Thoracic aorta (tissue), 2 donors: Measurements from ENCODE around the gene RAPGEF2. TPM values are rescaled to one million over a fixed set of nuclear protein-coding genes. Genes with fewer than 3 reads are reported as not detected.

ENCODE experiments used
- ATAC-seq: fragments of 150-250 bp; one replicate; pipeline ENCODE4 v1.8.0; 2017; ENCODE audit warnings: low read depth; ENCODE audit not compliant: insufficient number of reproducible peaks, low FRiP score
- DNase-seq: peaks from one replicate; pipeline ENCODE4 v3.0.0-alpha.2; 2020; ENCODE audit warnings: low spot score
- H3K27ac ChIP-seq, 2 donors: fragments of 200-600 bp; sonication (generic); 1 replicate in 1 of 2; 2 replicates in 1 of 2; pipeline ENCODE4 v1.5.1; 2016; ENCODE audit warnings: mild to moderate bottlenecking in 2 of 2, moderate library complexity in 2 of 2
- H3K27me3 ChIP-seq: fragments of 200-600 bp; sonication (generic); replicated peaks from 2 replicates; pipeline ENCODE4 v1.6.0; 2016; ENCODE audit warnings: mild to moderate bottlenecking; ENCODE audit not compliant: insufficient read depth
- H3K36me3 ChIP-seq: fragments of 200-600 bp; sonication (generic); one replicate; pipeline ENCODE4 v1.5.1; 2016
- H3K4me1 ChIP-seq, 2 donors: fragments of 200-600 bp; sonication (generic); 1 replicate in 1 of 2; 2 replicates in 1 of 2; pipeline versions ENCODE4 v1.5.1 to v1.6.0; 2016; ENCODE audit warnings: low read depth in 2 of 2, mild to moderate bottlenecking in 1 of 2; ENCODE audit not compliant: control insufficient read depth in 1 of 2
- H3K4me3 ChIP-seq: fragments of 200-600 bp; sonication (generic); 2 replicates; pipeline ENCODE4 v1.5.1; 2016; ENCODE audit warnings: mild to moderate bottlenecking
- H3K9me3 ChIP-seq: fragments of 200-600 bp; sonication (generic); 2 replicates; pipeline ENCODE4 v1.5.1; 2016
- CTCF ChIP-seq: fragments of 200-600 bp; sonication (generic); IDR thresholded peaks from one replicate; pipeline ENCODE4 v1.5.1; 2019; ENCODE audit warnings: antibody characterized with exemption
- total RNA-seq, 2 donors: library from RNA; depleted of rRNA; stranded (reverse); fragments of >200 nt; gene quantifications; one replicate each; pipeline versions ENCODE4 v1.1.0 to v1.2.3, GENCODE V29; 2016

RAPGEF2 gene
- total RNA-seq, 2 donors from 2014 or later, result 63.0 to 63.6 TPM

- H3K4me1 ChIP-seq, result peaks cover 26 to 52% of the 10 kb centered on the region in 2 donors
- no peaks in the 10 kb centered on the region for H3K27me3 ChIP-seq
- H3K9me3 ChIP-seq, result no peaks in the 10 kb centered on the region
- TF ChIP-seq CTCF, result no peak
- H3K4me3 ChIP-seq, result peak overlapping the region; percentile 81
- H3K27ac ChIP-seq, result peak overlapping the region in 1 of 2 donors; percentile 71
- ATAC-seq (peak; percentile 13), DNase-seq (peak; percentile 25)
- no peaks in the 10 kb centered on the region for H3K36me3 ChIP-seq
Measured at GRCh38 chr4:159105761-159106243, 2.9 kb downstream of the RAPGEF2 start.

- Histone ChIP-seq H3K36me3 (no peaks in the 10 kb centered on the region), H3K4me1 (peaks cover 26 to 52% of the 10 kb centered on the region in 2 donors), H3K27ac (no peak overlapping the region), H3K9me3 (no peaks in the 10 kb centered on the region), H3K4me3 (peak overlapping the region; percentile 81), H3K27me3 (no peaks in the 10 kb centered on the region)
- no peak for DNase-seq
- no peak for ATAC-seq
- TF ChIP-seq CTCF, result no peak
Measured at GRCh38 chr4:159106636-159107035, 3.8 kb downstream of the RAPGEF2 start.

GRCh38 chr4:159107203-159107925 lies 4.5 kb downstream of the RAPGEF2 start:
- peaks cover 23 to 47% of the 10 kb centered on the region in 2 donors for H3K4me1 ChIP-seq
- no peak overlapping the region for H3K27ac ChIP-seq
- no peak for TF ChIP-seq CTCF
- no peaks in the 10 kb centered on the region for H3K27me3 ChIP-seq
- DNase-seq, result no peak
- ATAC-seq, result no peak
- H3K4me3 ChIP-seq, result peak overlapping the region; percentile 81
- H3K9me3 ChIP-seq, result no peaks in the 10 kb centered on the region
- H3K36me3 ChIP-seq, result no peaks in the 10 kb centered on the region

GRCh38 chr4:159108124-159108523 lies 5.2 kb downstream of the RAPGEF2 start:
- no peak overlapping the region for H3K4me3 ChIP-seq
- ATAC-seq (no peak), DNase-seq (no peak)
- no peak for TF ChIP-seq CTCF
- no peak overlapping the region for H3K27ac ChIP-seq
- no peaks in the 10 kb centered on the region for H3K36me3 ChIP-seq
- no peaks in the 10 kb centered on the region for H3K9me3 ChIP-seq
- peaks cover 23 to 47% of the 10 kb centered on the region in 2 donors for H3K4me1 ChIP-seq
- H3K27me3 ChIP-seq, result no peaks in the 10 kb centered on the region

GRCh38 chr4:159110961-159111360 lies 8.1 kb downstream of the RAPGEF2 start:
- Histone ChIP-seq H3K27ac (no peak overlapping the region), H3K4me3 (no peak overlapping the region), H3K27me3 (no peaks in the 10 kb centered on the region), H3K9me3 (no peaks in the 10 kb centered on the region), H3K36me3 (no peaks in the 10 kb centered on the region), H3K4me1 (peaks cover 17 to 37% of the 10 kb centered on the region in 2 donors)
- TF ChIP-seq CTCF, result no peak
- no peak for DNase-seq
- ATAC-seq, result no peak
